NCI-H2081 (cell line): Measurements from ENCODE around the gene BSND.

ENCODE experiments used
- DNase-seq, 2 experiments: peaks; one replicate each; lab custom pipeline; 2025; lab: John Stamatoyannopoulos, UW

BSND gene

GRCh38 chr1:55060133-55060999, 61.6 kb downstream of the BSND start:
- no peak for DNase-seq

- no peak for DNase-seq
Measured at GRCh38 chr1:55061000-55061705, 62.4 kb downstream of the BSND start.
